ENCODE results near the gene TIAM1. TPM values are rescaled to one million over a fixed set of nuclear protein-coding genes. Genes with fewer than 3 reads are reported as not detected.

The TIAM1 gene
- total and polyA plus RNA-seq, 2 of the 8 experiments (the other 6 are each of a cell fraction or from before 2014, with no cell fraction given), result 10.1 to 30.7 TPM

DNA sequence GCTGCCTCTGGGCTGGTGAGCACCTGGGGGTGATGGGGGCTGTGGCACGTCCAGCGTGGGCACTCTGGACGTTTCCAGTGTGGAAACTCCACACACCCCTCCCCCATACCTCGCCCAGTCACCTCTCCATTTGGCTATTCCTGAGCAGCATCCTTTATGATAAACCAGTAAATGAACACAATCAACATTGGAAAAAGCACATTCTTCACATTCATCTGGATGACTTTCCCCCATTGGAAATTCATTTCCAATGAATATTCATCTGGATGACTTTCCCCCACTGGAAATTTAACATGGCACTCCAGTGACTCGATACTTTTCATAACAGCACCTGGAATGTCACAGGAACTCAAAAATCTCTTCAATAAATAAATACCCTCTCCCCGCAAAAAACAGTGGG is 201.0 kb downstream of the TIAM1 start:
- Histone ChIP-seq H3K79me1 (ENCODE audit: low read depth, low read length) (no peaks in the 10 kb centered on the region), H3K4ac (replicated peaks; ENCODE audit: insufficient read length, low read depth, low read length) (peak overlapping the region; percentile 27), H3K27me3 (replicated peaks in 1 of 4; ENCODE audit: control insufficient read depth in 3 of 4, extremely low read depth in 1 of 4, insufficient read depth in 3 of 4, low read length in 3 of 4) (no peaks in the 10 kb centered on the region; a peak in 1 of 7 replicates), H3K18ac (ENCODE audit: extremely low read depth, low read length) (no peak overlapping the region), H2BK12ac (ENCODE audit: low read depth, low read length) (no peak overlapping the region), H3K79me2 (ENCODE audit: control insufficient read depth in 1 of 2, insufficient read depth in 2 of 2, low read length in 2 of 2) (no peaks in the 10 kb centered on the region), H3K36me3 (ENCODE audit: control insufficient read depth in 2 of 4, insufficient read depth in 4 of 4, low read length in 3 of 4) (no peaks in the 10 kb centered on the region; a peak in 1 of 8 replicates), H4K8ac (ENCODE audit: extremely low read depth, insufficient read depth, low read length) (no peak overlapping the region), H3K27ac (ENCODE audit: low read depth, low read length) (no peak overlapping the region), H3K4me3 (ENCODE audit: extremely low read depth in 1 of 4, insufficient read depth in 2 of 4, low read depth in 3 of 4, low read length in 4 of 4) (no peak overlapping the region), H3K56ac (replicated peaks; ENCODE audit: insufficient read length, low read depth, low read length) (no peak overlapping the region), H3K9ac (replicated peaks in 1 of 4; ENCODE audit: extremely low read depth in 1 of 4, low read depth in 3 of 4, low read length in 3 of 4) (no peak overlapping the region), H2BK20ac (ENCODE audit: low read length) (no peak overlapping the region), H2BK120ac (replicated peaks; ENCODE audit: low read depth, low read length) (no peak overlapping the region), H4K5ac (ENCODE audit: insufficient read length, low read depth, low read length) (no peak overlapping the region), H3K9me3 (ENCODE audit: insufficient read depth in 2 of 2, low read depth in 1 of 2, low read length in 1 of 2) (no peaks in the 10 kb centered on the region), H2BK15ac (ENCODE audit: low read length) (no peak overlapping the region), H2AK5ac (ENCODE audit: low read depth, low read length) (no peak overlapping the region), H2BK5ac (ENCODE audit: low read depth, low read length) (no peak overlapping the region), H4K91ac (replicated peaks; ENCODE audit: insufficient read length, low read length) (no peak overlapping the region), H3K4me1 (replicated peaks in 1 of 4; ENCODE audit: control insufficient read depth in 3 of 4, insufficient read depth in 4 of 4, low read length in 3 of 4) (peaks cover 0 to 6% (median 3%) of the 10 kb centered on the region in 4 experiments; a peak in 2 of 7 replicates), H2AFZ (ENCODE audit: low read length) (no peak overlapping the region), H3K23me2 (ENCODE audit: low read depth, low read length) (no peaks in the 10 kb centered on the region), H3K23ac (ENCODE audit: insufficient read length) (no peak overlapping the region), H4K20me1 (replicated peaks in 1 of 2; ENCODE audit: control insufficient read depth in 1 of 2, insufficient read depth in 2 of 2, low read length in 2 of 2) (no peaks in the 10 kb centered on the region), H3K14ac (ENCODE audit: insufficient read length) (no peak overlapping the region), H3K4me2 (ENCODE audit: insufficient read depth in 1 of 2, low read depth in 2 of 2, low read length in 2 of 2) (no peak overlapping the region)
- FAIRE-seq (peak; percentile 13), DNase-seq (ENCODE audit: low read depth in 1 of 2, low spot score in 2 of 2) (no peak)
- ChIA-PET CTCF (ENCODE audit: partially characterized antibody) (interaction anchor here (0.6 to 1.6 kb wide), 5 partner anchors 25 to 459 kb away, joined by 3 to 5 read pairs (median 3); no protein-coding TSS in a partner anchor), POLR2A (ENCODE audit: partially characterized antibody) (no interaction called here)
- 90% methylated on average over 6 of the region's 6 CpGs; no CpG with 5 or more reads in 1 of the 2 experiments for WGBS, 2 experiments (ENCODE audit: extremely low coverage in 1 of 2, insufficient coverage in 1 of 2, insufficient read length in 1 of 2, insufficient replicate concordance in 2 of 2, low coverage in 1 of 2, low lambda C conversion rate in 2 of 2, missing lambda C conversion rate in 1 of 2)
- TF ChIP-seq KDM1A (IDR thresholded peaks at IDR 0.05; ENCODE audit: borderline replicate concordance, low read length) (no peak), BACH1 (IDR thresholded peaks at IDR 0.05; ENCODE audit: low read length) (no peak), RNF2 (IDR thresholded peaks at IDR 0.05; ENCODE audit: borderline replicate concordance, low read depth, low read length, missing control alignments, poor library complexity, severe bottlenecking) (no peak), EGR1 (IDR thresholded peaks at IDR 0.05; ENCODE audit: borderline replicate concordance, low read depth, low read length) (no peak), POU5F1 (IDR thresholded peaks at IDR 0.05; ENCODE audit: low read depth, low read length) (no peak), CEBPB (IDR thresholded peaks at IDR 0.05; ENCODE audit: low read depth, low read length) (no peak), SRF (IDR thresholded peaks at IDR 0.05; ENCODE audit: low read depth, low read length) (no peak), CTBP2 (IDR thresholded peaks at IDR 0.05; ENCODE audit: borderline replicate concordance, insufficient read depth, insufficient read length, low read length) (no peak), SAP30 (IDR thresholded peaks at IDR 0.05; ENCODE audit: insufficient read depth, insufficient replicate concordance, low read length) (no peak), TEAD4 (IDR thresholded peaks at IDR 0.05; ENCODE audit: low read depth, low read length) (no peak)
- TF ChIP-seq, protein P1, sequence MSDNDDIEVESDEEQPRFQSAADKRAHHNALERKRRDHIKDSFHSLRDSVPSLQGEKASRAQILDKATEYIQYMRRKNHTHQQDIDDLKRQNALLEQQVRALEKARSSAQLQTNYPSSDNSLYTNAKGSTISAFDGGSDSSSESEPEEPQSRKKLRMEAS (IDR thresholded peaks at IDR 0.05), result no peak
- TF ChIP-seq, protein P2, sequence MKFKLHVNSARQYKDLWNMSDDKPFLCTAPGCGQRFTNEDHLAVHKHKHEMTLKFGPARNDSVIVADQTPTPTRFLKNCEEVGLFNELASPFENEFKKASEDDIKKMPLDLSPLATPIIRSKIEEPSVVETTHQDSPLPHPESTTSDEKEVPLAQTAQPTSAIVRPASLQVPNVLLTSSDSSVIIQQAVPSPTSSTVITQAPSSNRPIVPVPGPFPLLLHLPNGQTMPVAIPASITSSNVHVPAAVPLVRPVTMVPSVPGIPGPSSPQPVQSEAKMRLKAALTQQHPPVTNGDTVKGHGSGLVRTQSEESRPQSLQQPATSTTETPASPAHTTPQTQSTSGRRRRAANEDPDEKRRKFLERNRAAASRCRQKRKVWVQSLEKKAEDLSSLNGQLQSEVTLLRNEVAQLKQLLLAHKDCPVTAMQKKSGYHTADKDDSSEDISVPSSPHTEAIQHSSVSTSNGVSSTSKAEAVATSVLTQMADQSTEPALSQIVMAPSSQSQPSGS (IDR thresholded peaks at IDR 0.05; ENCODE audit: low read length), result no peak
